H1 (cell line): ENCODE measurements around the gene COL11A2. TPM values are rescaled to one million over a fixed set of nuclear protein-coding genes. Genes with fewer than 3 reads are reported as not detected.

ENCODE experiments used
- CTCF ChIA-PET: fragments of 300-600 bp; sonication (Branson Sonifier 250); formaldehyde crosslinking; loops from one replicate; lab custom pipeline; 2021; ENCODE audit not compliant: partially characterized antibody; lab: Charles Lee
- POLR2A ChIA-PET: fragments of 300-600 bp; sonication (Branson Sonifier 250); formaldehyde crosslinking; loops from one replicate; lab custom pipeline; 2021; ENCODE audit warnings: inconsistent platforms; ENCODE audit not compliant: partially characterized antibody; lab: Charles Lee
- DNase-seq, 2 experiments: peaks; one replicate each; pipeline versions ENCODE4 v3.0.0 to v3.0.0-alpha.2; 2010 to 2022; ENCODE audit warnings: low spot score in 2 of 2, low read depth in 1 of 2, mixed read lengths in 1 of 2
- FAIRE-seq: peaks from 2 replicates; lab custom pipeline; 2011; peaks lifted over from hg19 to GRCh38; lab: Jason Lieb, UNC
- H2AFZ ChIP-seq: 2 replicates; pipeline ENCODE4 v1.8.1; 2012; ENCODE audit warnings: low read length, inconsistent platforms
- H2AK5ac ChIP-seq: 2 replicates; pipeline ENCODE4 v1.6.1; 2013; ENCODE audit warnings: low read depth, low read length
- H2BK120ac ChIP-seq: replicated peaks from 2 replicates; pipeline ENCODE3; 2013; ENCODE audit warnings: low read depth, low read length, inconsistent platforms
- H2BK12ac ChIP-seq: 2 replicates; pipeline ENCODE4 v1.6.1; 2013; ENCODE audit warnings: low read depth, low read length
- H2BK15ac ChIP-seq: 2 replicates; pipeline ENCODE4 v1.6.1; 2013; ENCODE audit warnings: low read length
- H2BK20ac ChIP-seq: 2 replicates; pipeline ENCODE4 v1.6.1; 2013; ENCODE audit warnings: low read length
- H2BK5ac ChIP-seq: 2 replicates; pipeline ENCODE4 v1.6.1; 2013; ENCODE audit warnings: low read depth, low read length
- H3K14ac ChIP-seq: 2 replicates; pipeline ENCODE4 v1.6.1; 2013; ENCODE audit warnings: inconsistent platforms; ENCODE audit not compliant: insufficient read length
- H3K18ac ChIP-seq: 2 replicates; pipeline ENCODE4 v1.6.1; 2013; ENCODE audit warnings: low read length; ENCODE audit errors: extremely low read depth
- H3K23ac ChIP-seq: 2 replicates; pipeline ENCODE4 v1.6.1; 2013; ENCODE audit warnings: inconsistent platforms; ENCODE audit not compliant: insufficient read length
- H3K23me2 ChIP-seq: 2 replicates; pipeline ENCODE4 v1.6.1; 2013; ENCODE audit warnings: low read depth, low read length
- H3K27ac ChIP-seq: 2 replicates; pipeline ENCODE4 v1.6.1; 2011; ENCODE audit warnings: low read depth, low read length, inconsistent platforms
- H3K27me3 ChIP-seq, 4 experiments: replicated peaks in 1 of 4; 1 replicate in 1 of 4; 2 replicates in 3 of 4; pipeline versions ENCODE4 v1.6.1 to v1.8.1; 2011 to 2013; ENCODE audit warnings: low read length in 3 of 4, mild to moderate bottlenecking in 3 of 4, inconsistent platforms in 2 of 4, mixed read lengths in 2 of 4, moderate library complexity in 1 of 4; ENCODE audit not compliant: control insufficient read depth in 3 of 4, insufficient read depth in 3 of 4; ENCODE audit errors: extremely low read depth in 1 of 4
- H3K36me3 ChIP-seq, 4 experiments: 2 replicates each; pipeline versions ENCODE4 v1.6.1 to v1.8.1; 2011 to 2013; ENCODE audit warnings: mild to moderate bottlenecking in 4 of 4, low read length in 3 of 4, moderate library complexity in 2 of 4, control low read depth in 1 of 4, inconsistent platforms in 1 of 4; ENCODE audit not compliant: insufficient read depth in 4 of 4, control insufficient read depth in 2 of 4
- H3K4ac ChIP-seq: replicated peaks from 2 replicates; pipeline ENCODE3; 2013; ENCODE audit warnings: low read length, low read depth, mixed read lengths, inconsistent platforms; ENCODE audit not compliant: insufficient read length
- H3K4me1 ChIP-seq, 4 experiments: replicated peaks in 1 of 4; 1 replicate in 1 of 4; 2 replicates in 3 of 4; pipeline versions ENCODE4 v1.6.1 to v1.8.1; 2011 to 2013; ENCODE audit warnings: low read length in 3 of 4, inconsistent platforms in 2 of 4, mixed read lengths in 1 of 4; ENCODE audit not compliant: insufficient read depth in 4 of 4, control insufficient read depth in 3 of 4
- H3K4me2 ChIP-seq, 2 experiments: 2 replicates each; pipeline versions ENCODE4 v1.6.1 to v1.8.1; 2011 to 2013; ENCODE audit warnings: low read depth in 2 of 2, low read length in 2 of 2, control low read depth in 1 of 2, inconsistent platforms in 1 of 2, mild to moderate bottlenecking in 1 of 2; ENCODE audit not compliant: insufficient read depth in 1 of 2
- H3K4me3 ChIP-seq, 4 experiments: fragments of 200-600, 300-600 bp in 1 of 4; sonication (generic), shearing (Covaris generic), sonication (Bioruptor Twin) in 1 of 4; 2 replicates each; pipeline versions ENCODE4 v1.5.1 to v1.8.1; 2011 to 2016; ENCODE audit warnings: low read length in 4 of 4, low read depth in 3 of 4, control low read depth in 2 of 4, inconsistent platforms in 2 of 4, mild to moderate bottlenecking in 2 of 4, mixed read lengths in 1 of 4, moderate library complexity in 1 of 4; ENCODE audit not compliant: insufficient read depth in 2 of 4; ENCODE audit errors: extremely low read depth in 1 of 4
- H3K56ac ChIP-seq: replicated peaks from 2 replicates; pipeline ENCODE3; 2013; ENCODE audit warnings: low read depth, mild to moderate bottlenecking, mixed read lengths, low read length, inconsistent platforms; ENCODE audit not compliant: insufficient read length
- H3K79me1 ChIP-seq: 2 replicates; pipeline ENCODE4 v1.6.1; 2013; ENCODE audit warnings: low read depth, low read length, control low read depth
- H3K79me2 ChIP-seq, 2 experiments: 2 replicates each; pipeline versions ENCODE4 v1.6.1 to v1.8.1; 2012 to 2013; ENCODE audit warnings: low read length in 2 of 2, mild to moderate bottlenecking in 2 of 2, inconsistent platforms in 1 of 2; ENCODE audit not compliant: insufficient read depth in 2 of 2, control insufficient read depth in 1 of 2
- H3K9ac ChIP-seq, 4 experiments: replicated peaks in 1 of 4; 1 replicate in 1 of 4; 2 replicates in 3 of 4; pipeline versions ENCODE4 v1.6.1 to v1.8.1; 2011 to 2013; ENCODE audit warnings: low read depth in 3 of 4, low read length in 3 of 4, control low read depth in 2 of 4, mild to moderate bottlenecking in 2 of 4, moderate library complexity in 2 of 4, inconsistent platforms in 1 of 4; ENCODE audit errors: extremely low read depth in 1 of 4
- H3K9me3 ChIP-seq, 2 experiments: 2 replicates each; pipeline versions ENCODE4 v1.6.1 to v1.8.1; 2012 to 2013; ENCODE audit warnings: mild to moderate bottlenecking in 2 of 2, moderate library complexity in 2 of 2, control low read depth in 1 of 2, inconsistent platforms in 1 of 2, low read depth in 1 of 2, low read length in 1 of 2, mixed read lengths in 1 of 2; ENCODE audit not compliant: insufficient read depth in 2 of 2
- H4K20me1 ChIP-seq, 2 experiments: replicated peaks in 1 of 2; 2 replicates each; pipeline versions ENCODE3 to v1.8.1; 2011 to 2013; ENCODE audit warnings: inconsistent platforms in 2 of 2, low read length in 2 of 2, mild to moderate bottlenecking in 1 of 2; ENCODE audit not compliant: insufficient read depth in 2 of 2, control insufficient read depth in 1 of 2
- H4K5ac ChIP-seq: 2 replicates; pipeline ENCODE4 v1.6.1; 2013; ENCODE audit warnings: low read length, low read depth, mixed read lengths, inconsistent platforms; ENCODE audit not compliant: insufficient read length
- H4K8ac ChIP-seq: 2 replicates; pipeline ENCODE4 v1.8.0; 2013; ENCODE audit warnings: mild to moderate bottlenecking, moderate library complexity, low read length, inconsistent platforms; ENCODE audit not compliant: insufficient read depth; ENCODE audit errors: extremely low read depth
- H4K91ac ChIP-seq: replicated peaks from 2 replicates; pipeline ENCODE3; 2013; ENCODE audit warnings: low read length, mixed read lengths, inconsistent platforms; ENCODE audit not compliant: insufficient read length
- ASH2L ChIP-seq: fragments of 200-600, 300-600 bp; sonication (generic); IDR thresholded peaks from one replicate; pipeline ENCODE4 v1.7.1; 2017; ENCODE audit warnings: low read length
- BRCA1 ChIP-seq: IDR thresholded peaks from 2 replicates; pipeline ENCODE4 v1.6.1; 2012; ENCODE audit warnings: low read depth, low read length, improper control_type of control experiment
- CEBPB ChIP-seq: IDR thresholded peaks from 2 replicates; pipeline ENCODE4 v1.6.1; 2012; ENCODE audit warnings: low read depth, low read length
- GTF2F1 ChIP-seq: IDR thresholded peaks from 2 replicates; pipeline ENCODE4 v1.6.1; 2012; ENCODE audit warnings: low read depth, low read length, improper control_type of control experiment, borderline replicate concordance
- JUN ChIP-seq: IDR thresholded peaks from 2 replicates; pipeline ENCODE4 v1.6.1; 2011; ENCODE audit warnings: low read depth, mild to moderate bottlenecking, improper control_type of control experiment, low read length
- KDM1A ChIP-seq: fragments of 200-600, 300-600 bp; sonication (generic); IDR thresholded peaks from 2 replicates; pipeline ENCODE4 v1.7.1; 2016; ENCODE audit warnings: mild to moderate bottlenecking, low read length, borderline replicate concordance
- MAX ChIP-seq: IDR thresholded peaks from 2 replicates; pipeline ENCODE4 v1.6.1; 2012; ENCODE audit warnings: inconsistent platforms
- RNF2 ChIP-seq: fragments of 200-900, 300-1000 bp; sonication (generic); IDR thresholded peaks from 2 replicates; pipeline ENCODE4 v1.7.1; 2016; ENCODE audit warnings: borderline replicate concordance, low read depth, mild to moderate bottlenecking, antibody characterized with exemption, low read length; ENCODE audit not compliant: poor library complexity, severe bottlenecking; ENCODE audit errors: missing control alignments
- SAP30 ChIP-seq: fragments of 300-600 bp; sonication (generic); IDR thresholded peaks from 2 replicates; pipeline ENCODE4 v1.7.1; 2012; ENCODE audit warnings: low read length, moderate library complexity, mild to moderate bottlenecking, inconsistent platforms; ENCODE audit not compliant: insufficient read depth, insufficient replicate concordance
- SRF ChIP-seq: IDR thresholded peaks from 2 replicates; pipeline ENCODE4 v1.6.1; 2011; ENCODE audit warnings: mild to moderate bottlenecking, low read depth, low read length, moderate library complexity
- TAF7 ChIP-seq: optimal IDR thresholded peaks from 2 replicates; pipeline ENCODE3; 2011; ENCODE audit warnings: low read depth, mild to moderate bottlenecking, inconsistent platforms, low read length, moderate library complexity, borderline replicate concordance
- TCF12 ChIP-seq: IDR thresholded peaks from 2 replicates; pipeline ENCODE4 v1.6.1; 2011; ENCODE audit warnings: low read depth, mild to moderate bottlenecking, low read length
- YY1 ChIP-seq: IDR thresholded peaks from 2 replicates; pipeline ENCODE4 v1.6.1; 2011; ENCODE audit warnings: low read depth, mild to moderate bottlenecking, low read length
- WGBS, 2 experiments: shearing (Covaris generic) in 1 of 2; methylation state at CpG; one replicate each; pipeline versions ENCODE4 v1.1.6 to v1.1.7; 2013 to 2015; ENCODE audit warnings: low lambda C conversion rate in 2 of 2, mixed read lengths in 2 of 2, inconsistent platforms in 1 of 2, low coverage in 1 of 2, missing lambda C conversion rate in 1 of 2; ENCODE audit not compliant: insufficient replicate concordance in 2 of 2, insufficient coverage in 1 of 2, insufficient read length in 1 of 2; ENCODE audit errors: extremely low coverage in 1 of 2, missing lambda C conversion rate in 1 of 2; 5-methylcytosine and 5-hydroxymethylcytosine counted together
- polyA plus RNA-seq, 7 experiments: library from polyadenylated mRNA; depleted of rRNA in 3 of 7; stranded (reverse) in 5 of 7; unstranded in 2 of 7; fragments of >200 nt in 5 of 7; fragments of 200-250 nt in 2 of 7; gene quantifications; 1 replicate in 5 of 7; 2 replicates in 1 of 7; 4 replicates in 1 of 7; pipeline versions ENCODE4 v1.2.1 to v1.2.3, GENCODE V29; 2011 to 2013; ENCODE audit warnings: missing spikeins in 2 of 7, mixed read lengths in 2 of 7
- total RNA-seq: library from RNA; stranded (reverse); fragmentation: NEBNext Ultra II Directional; extraction: Animal tissue kit (Norgen Biotek cat#: 25700); gene quantifications from 2 replicates; pipeline ENCODE4 v1.2.1, GENCODE V29; 2021

Gene COL11A2
- total and polyA plus RNA-seq, 2 of the 8 experiments (the other 6 are each of a cell fraction or from before 2014, with no cell fraction given): 2.8 to 3.8 TPM

DNA sequence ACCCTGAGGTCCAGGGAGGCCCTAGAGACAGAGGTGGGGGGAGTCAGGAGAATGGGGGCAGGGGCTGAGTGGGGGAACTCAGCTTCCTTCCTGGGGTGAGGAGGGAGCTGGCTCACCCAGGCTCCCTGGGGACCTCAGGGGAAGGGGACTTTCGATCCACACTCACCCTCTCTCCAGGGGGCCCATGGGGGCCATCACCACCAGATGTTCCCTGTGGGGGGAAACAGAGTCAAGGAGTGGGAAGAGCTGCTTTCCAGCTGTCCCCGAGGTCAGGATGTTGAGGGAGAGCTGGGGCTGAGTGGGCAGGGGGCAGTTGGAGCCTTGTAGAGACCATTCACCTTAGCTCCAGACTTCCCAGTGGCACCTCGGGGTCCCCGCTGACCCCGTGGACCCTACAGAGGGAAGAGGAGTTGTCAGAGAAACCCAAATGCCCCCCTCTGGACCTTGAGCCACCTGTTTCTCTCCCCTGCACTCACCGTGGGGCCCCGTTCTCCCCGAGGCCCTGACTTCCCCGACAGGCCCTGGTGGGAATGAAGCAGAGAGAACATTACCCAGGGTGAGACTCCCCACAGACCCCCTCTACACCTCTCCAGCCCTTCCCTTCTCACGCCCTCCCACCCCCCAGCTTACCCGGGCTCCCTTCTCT, 18.6 kb downstream of the COL11A2 start:
- H4K8ac ChIP-seq: no peak overlapping the region
- H2BK120ac ChIP-seq: no peak overlapping the region
- H2BK20ac ChIP-seq: no peak overlapping the region
- H3K9ac ChIP-seq: no peak overlapping the region
- no peak overlapping the region for H4K5ac ChIP-seq
- no peaks in the 10 kb centered on the region for H3K9me3 ChIP-seq
- H2BK12ac ChIP-seq: no peak overlapping the region
- WGBS, 2 experiments: 89% methylated on average over 8 of the region's 11 CpGs; no CpG with 5 or more reads in 1 of the 2 experiments
- FAIRE-seq: no peak
- no peak overlapping the region for H2BK5ac ChIP-seq
- no peak overlapping the region for H3K56ac ChIP-seq
- no peaks in the 10 kb centered on the region for H3K79me1 ChIP-seq
- H3K23ac ChIP-seq: no peak overlapping the region
- H3K36me3 ChIP-seq: no peaks in the 10 kb centered on the region
- no peak overlapping the region for H2AFZ ChIP-seq
- H2AK5ac ChIP-seq: no peak overlapping the region
- DNase-seq: no peak
- TF ChIP-seq GTF2F1: no peak
- no peak for TF ChIP-seq SAP30
- no peak for TF ChIP-seq TAF7
- TF ChIP-seq TCF12: no peak
- TF ChIP-seq MAX: no peak
- TF ChIP-seq ASH2L: no peak
- no peak for TF ChIP-seq SRF
- TF ChIP-seq YY1: no peak
- no peak for TF ChIP-seq CEBPB
- TF ChIP-seq BRCA1: no peak
- no peak for TF ChIP-seq RNF2
- TF ChIP-seq JUN: no peak
- TF ChIP-seq KDM1A: no peak
- TF ChIP-seq, all 59 proteins: peak for 0
- no peaks in the 10 kb centered on the region for H3K79me2 ChIP-seq
- H3K23me2 ChIP-seq: no peaks in the 10 kb centered on the region
- no peak overlapping the region for H3K4me3 ChIP-seq
- no peak overlapping the region for H3K27ac ChIP-seq
- no peak overlapping the region for H3K18ac ChIP-seq
- no peak overlapping the region for H3K4ac ChIP-seq
- H3K14ac ChIP-seq: no peak overlapping the region
- H3K4me2 ChIP-seq: no peak overlapping the region
- POLR2A ChIA-PET: interaction anchor here (0.6 to 3.8 kb wide), 9 partner anchors 30 to 202 kb away, joined by 3 to 17 read pairs (median 4); partner anchors contain the start of gene RING1
- H4K20me1 ChIP-seq: peaks cover 0 to 3% of the 10 kb centered on the region in 2 experiments
- H3K27me3 ChIP-seq: no peaks in the 10 kb centered on the region
- H2BK15ac ChIP-seq: no peak overlapping the region
- no peaks in the 10 kb centered on the region; a peak in 2 of 7 replicates for H3K4me1 ChIP-seq
- H4K91ac ChIP-seq: no peak overlapping the region
- CTCF ChIA-PET: interaction anchor here (0.7 to 5.5 kb wide), 27 partner anchors 8 to 282 kb away, joined by 3 to 74 read pairs (median 6); partner anchors contain the start of gene COL11A2
